HG02798 (cell line): ENCODE results near the gene ITGB2.

Source experiments
- ATAC-seq: cut with Tn5 transposase; IDR thresholded peaks from one replicate; pipeline ENCODE4 v1.9.1; 2021; ENCODE audit warnings: mild to moderate bottlenecking; ENCODE audit not compliant: unreplicated experiment, poor library complexity

The ITGB2 gene

GRCh38 chr21:44838039-44838895 is 82.4 kb downstream of the ITGB2 start:
- ATAC-seq, result no peak

- ATAC-seq, result no peak
These were observed 83.2 kb downstream of the ITGB2 start for GRCh38 chr21:44837537-44837936.

GRCh38 chr21:44836666-44837471 is 83.8 kb downstream of the ITGB2 start:
- ATAC-seq, result no peak

- ATAC-seq, result no peak
These were observed 84.4 kb downstream of the ITGB2 start for GRCh38 chr21:44836349-44836665.
